IMR-90 (cell line): Measurements from ENCODE around the gene SLC38A8. TPM values are rescaled to one million over a fixed set of nuclear protein-coding genes. Genes with fewer than 3 reads are reported as not detected.

Source experiments
- ATAC-seq: fragments of 200-7000 bp; cut with Tn5 transposase; 2 replicates; pipeline ENCODE4 v1.9.1; 2020; ENCODE audit warnings: low read depth, mild to moderate bottlenecking, moderate library complexity
- BruUV-seq: library from RNA; stranded (reverse); fragments of 400-500 nt; replicated peaks from 2 replicates; lab custom pipeline; 2021; lab: Mats Ljungman, UMichigan
- CTCF ChIA-PET: fragments of 300-600 bp; formaldehyde crosslinking; extraction: SDS; loops from one replicate; lab custom pipeline; 2021; ENCODE audit warnings: antibody characterized with exemption; lab: Yijun Ruan, JAX
- POLR2A ChIA-PET: fragments of 300-600 bp; sonication (Branson Sonifier 250); formaldehyde crosslinking; loops from one replicate; lab custom pipeline; 2022; ENCODE audit warnings: antibody characterized with exemption; ENCODE audit not compliant: unreplicated experiment; lab: Charles Lee
- DNase-seq: peaks from one replicate; pipeline ENCODE4 v3.0.0; 2013
- H2AFZ ChIP-seq: replicated peaks from 2 replicates; pipeline ENCODE3; 2013; ENCODE audit warnings: low read length, mild to moderate bottlenecking; ENCODE audit not compliant: poor library complexity
- H2AK5ac ChIP-seq: 2 replicates; pipeline ENCODE4 v1.6.1; 2013; ENCODE audit warnings: low read depth, low read length, inconsistent platforms
- H2AK9ac ChIP-seq: replicated peaks from 2 replicates; pipeline ENCODE3; 2013; ENCODE audit warnings: mild to moderate bottlenecking, low read depth, low read length, moderate library complexity; ENCODE audit not compliant: poor library complexity
- H2BK120ac ChIP-seq: 2 replicates; pipeline ENCODE4 v1.6.1; 2013; ENCODE audit warnings: low read depth, low read length, inconsistent platforms
- H2BK15ac ChIP-seq: 3 replicates; pipeline ENCODE4 v1.6.1; 2013; ENCODE audit warnings: low read depth, low read length, inconsistent platforms
- H2BK20ac ChIP-seq: 2 replicates; pipeline ENCODE4 v1.6.1; 2013; ENCODE audit warnings: low read depth, mild to moderate bottlenecking, inconsistent platforms, low read length, moderate library complexity
- H2BK5ac ChIP-seq: 2 replicates; pipeline ENCODE4 v1.6.1; 2013; ENCODE audit warnings: mild to moderate bottlenecking, low read depth, low read length, inconsistent platforms; ENCODE audit not compliant: poor library complexity, severe bottlenecking
- H3K14ac ChIP-seq: replicated peaks from 2 replicates; pipeline ENCODE4 v1.6.1; 2013; ENCODE audit warnings: low read depth, low read length, inconsistent platforms
- H3K18ac ChIP-seq: 2 replicates; pipeline ENCODE4 v1.6.1; 2013; ENCODE audit warnings: low read depth, low read length, control low read depth
- H3K23ac ChIP-seq: 2 replicates; pipeline ENCODE4 v1.6.1; 2013; ENCODE audit warnings: low read depth, low read length, inconsistent platforms
- H3K27ac ChIP-seq: 2 replicates; pipeline ENCODE4 v1.5.1; 2013; ENCODE audit warnings: mild to moderate bottlenecking, control low read depth, low read length; ENCODE audit not compliant: insufficient read depth
- H3K27me3 ChIP-seq: 2 replicates; pipeline ENCODE4 v1.6.1; 2013; ENCODE audit warnings: low read length; ENCODE audit not compliant: control insufficient read depth, insufficient read depth
- H3K36me3 ChIP-seq: 2 replicates; pipeline ENCODE4 v1.6.1; 2013; ENCODE audit warnings: low read length, mixed read lengths; ENCODE audit not compliant: control insufficient read depth, insufficient read depth
- H3K4ac ChIP-seq: 2 replicates; pipeline ENCODE4 v1.6.1; 2013; ENCODE audit warnings: low read depth, low read length, inconsistent platforms
- H3K4me1 ChIP-seq: 2 replicates; pipeline ENCODE4 v1.6.1; 2013; ENCODE audit warnings: low read length, mixed read lengths; ENCODE audit not compliant: control insufficient read depth, insufficient read depth
- H3K4me2 ChIP-seq: 2 replicates; pipeline ENCODE4 v1.6.1; 2013; ENCODE audit warnings: low read depth, mild to moderate bottlenecking, control low read depth, low read length, moderate library complexity
- H3K4me3 ChIP-seq: 2 replicates; pipeline ENCODE4 v1.5.1; 2013; ENCODE audit warnings: low read depth, mild to moderate bottlenecking, control low read depth, low read length, moderate library complexity; ENCODE audit not compliant: insufficient read depth
- H3K56ac ChIP-seq: 2 replicates; pipeline ENCODE4 v1.6.1; 2013; ENCODE audit warnings: low read length, inconsistent platforms; ENCODE audit not compliant: insufficient read depth; ENCODE audit errors: extremely low read depth
- H3K79me1 ChIP-seq, 2 experiments: 2 replicates each; pipeline ENCODE4 v1.6.1; 2013; ENCODE audit warnings: low read length in 2 of 2, inconsistent platforms in 1 of 2, low read depth in 1 of 2
- H3K9ac ChIP-seq: 2 replicates; pipeline ENCODE4 v1.6.1; 2013; ENCODE audit warnings: low read depth, low read length, control low read depth
- H3K9me1 ChIP-seq: 2 replicates; pipeline ENCODE4 v1.6.1; 2013; ENCODE audit warnings: low read length, inconsistent platforms; ENCODE audit not compliant: insufficient read depth
- H3K9me3 ChIP-seq: 2 replicates; pipeline ENCODE4 v1.6.1; 2013; ENCODE audit warnings: low read length; ENCODE audit not compliant: control insufficient read depth, insufficient read depth
- H4K20me1 ChIP-seq: 2 replicates; pipeline ENCODE4 v1.6.1; 2013; ENCODE audit warnings: low read length, inconsistent platforms; ENCODE audit not compliant: insufficient read depth
- H4K5ac ChIP-seq: 2 replicates; pipeline ENCODE4 v1.6.1; 2013; ENCODE audit warnings: mild to moderate bottlenecking, low read depth, low read length, control low read depth
- H4K8ac ChIP-seq, 2 experiments: 2 replicates each; pipeline ENCODE4 v1.6.1; 2013; ENCODE audit warnings: low read depth in 2 of 2, low read length in 2 of 2, control low read depth in 1 of 2, inconsistent platforms in 1 of 2
- H4K91ac ChIP-seq: 2 replicates; pipeline ENCODE4 v1.6.1; 2013; ENCODE audit warnings: low read depth, low read length, inconsistent platforms; ENCODE audit not compliant: insufficient read depth
- BHLHE40 ChIP-seq: fragments of 150-350 bp; IDR thresholded peaks from 2 replicates; pipeline ENCODE4 v1.6.1; 2016; ENCODE audit warnings: mild to moderate bottlenecking, low read depth, low read length
- CEBPB ChIP-seq: IDR thresholded peaks from 2 replicates; pipeline ENCODE4 v1.6.1; 2012; ENCODE audit warnings: low read depth, low read length, improper control_type of control experiment
- MAFK ChIP-seq: IDR thresholded peaks from 2 replicates; pipeline ENCODE4 v1.6.1; 2012; ENCODE audit warnings: low read depth, low read length, improper control_type of control experiment
- MAZ ChIP-seq: IDR thresholded peaks from 2 replicates; pipeline ENCODE4 v1.6.1; 2012; ENCODE audit warnings: low read depth, mild to moderate bottlenecking, low read length, improper control_type of control experiment, moderate library complexity, borderline replicate concordance
- MXI1 ChIP-seq: IDR thresholded peaks from 2 replicates; pipeline ENCODE4 v1.6.1; 2012; ENCODE audit warnings: low read depth, mild to moderate bottlenecking, low read length, moderate library complexity, borderline replicate concordance
- NFE2L2 ChIP-seq: fragments of 150-350 bp; IDR thresholded peaks from 2 replicates; pipeline ENCODE4 v1.6.1; 2016; ENCODE audit warnings: low read depth, mild to moderate bottlenecking, low read length
- POLR2A ChIP-seq: IDR thresholded peaks from 2 replicates; pipeline ENCODE4 v1.6.1; 2012; ENCODE audit warnings: mild to moderate bottlenecking, low read depth, low read length
- RAD21 ChIP-seq: IDR thresholded peaks from 2 replicates; pipeline ENCODE4 v1.6.1; 2012; ENCODE audit warnings: low read length, improper control_type of control experiment
- RCOR1 ChIP-seq: IDR thresholded peaks from 2 replicates; pipeline ENCODE4 v1.6.1; 2012; ENCODE audit warnings: mild to moderate bottlenecking, low read length, improper control_type of control experiment; ENCODE audit not compliant: insufficient replicate concordance
- WGBS, 2 experiments: methylation state at CpG; one replicate each; pipeline versions ENCODE4 v1.1.5 to v1.1.7; 2013; ENCODE audit warnings: missing lambda C conversion rate in 2 of 2; ENCODE audit not compliant: insufficient read length in 1 of 2; ENCODE audit errors: extremely low coverage in 2 of 2; 5-methylcytosine and 5-hydroxymethylcytosine counted together
- dilution Hi-C: fragments of 300-500 bp; cut with HindIII; formaldehyde crosslinking; loops from one replicate; pipeline ENCODE4 v1.14.3; 2018; ENCODE audit warnings: low sequenced_read_pairs; ENCODE audit not compliant: unreplicated experiment
- in situ Hi-C: fragments of 300-500 bp; cut with MboI; formaldehyde crosslinking; loops from 3 replicates; pipeline ENCODE4 v1.14.3; 2019; ENCODE audit warnings: low sequenced_read_pairs, inconsistent platforms, mixed read lengths
- intact Hi-C: fragments of 100-400 bp; cut with micrococcal nuclease; formaldehyde crosslinking; loops from 2 replicates; pipeline ENCODE4 v1.10.0; 2022
- polyA plus RNA-seq, 3 experiments: library from polyadenylated mRNA; depleted of rRNA; stranded (reverse); fragments of >200 nt; gene quantifications; 2 replicates each; pipeline ENCODE4 v1.2.3, GENCODE V29; 2012; ENCODE audit warnings: low replicate concordance in 1 of 3
- total RNA-seq: library from RNA; depleted of rRNA; stranded (reverse); fragments of >200 nt; gene quantifications from 2 replicates; pipeline ENCODE4 v1.2.3, GENCODE V29; 2012
- TF ChIP-seq, protein P1 (sequence below): conservative IDR thresholded peaks from 2 replicates; pipeline ENCODE4 v1.5.1; 2012; ENCODE audit warnings: mild to moderate bottlenecking, low read depth, low read length, improper control_type of control experiment

The SLC38A8 gene
- total and polyA plus RNA-seq, 2 of the 4 experiments (the other 2 are of a cell fraction): not detected

DNA sequence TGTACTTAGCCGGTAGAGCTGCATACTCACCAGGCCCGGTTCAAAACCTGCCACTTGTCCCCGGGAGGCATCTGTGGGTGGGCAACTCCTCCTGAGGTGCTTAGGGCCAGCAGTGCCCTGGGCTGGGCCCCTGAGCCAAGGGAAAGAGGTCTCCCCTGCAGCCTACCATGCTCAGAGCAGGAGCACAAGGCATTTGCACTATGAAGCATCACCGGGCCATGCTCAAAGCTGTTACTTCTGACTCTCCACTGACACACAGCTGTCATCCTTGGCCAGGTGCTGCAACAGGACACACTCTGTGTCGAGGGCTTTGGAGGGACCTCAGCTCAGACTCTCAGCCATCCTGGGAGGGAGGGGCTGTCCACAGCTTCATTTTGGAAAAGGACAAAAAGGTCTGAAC, 37.2 kb downstream of the SLC38A8 start:
- peaks cover 58% of the 10 kb centered on the region for H3K27me3 ChIP-seq
- ATAC-seq: no peak

More for the DNA sequence above, 37.2 kb downstream of the SLC38A8 start:
- DNase-seq: no peak
- no peak for TF ChIP-seq RCOR1
- TF ChIP-seq BHLHE40: no peak
- no peak for TF ChIP-seq NFE2L2
- TF ChIP-seq MAZ: no peak
- no peak for TF ChIP-seq POLR2A
- TF ChIP-seq, protein P1, sequence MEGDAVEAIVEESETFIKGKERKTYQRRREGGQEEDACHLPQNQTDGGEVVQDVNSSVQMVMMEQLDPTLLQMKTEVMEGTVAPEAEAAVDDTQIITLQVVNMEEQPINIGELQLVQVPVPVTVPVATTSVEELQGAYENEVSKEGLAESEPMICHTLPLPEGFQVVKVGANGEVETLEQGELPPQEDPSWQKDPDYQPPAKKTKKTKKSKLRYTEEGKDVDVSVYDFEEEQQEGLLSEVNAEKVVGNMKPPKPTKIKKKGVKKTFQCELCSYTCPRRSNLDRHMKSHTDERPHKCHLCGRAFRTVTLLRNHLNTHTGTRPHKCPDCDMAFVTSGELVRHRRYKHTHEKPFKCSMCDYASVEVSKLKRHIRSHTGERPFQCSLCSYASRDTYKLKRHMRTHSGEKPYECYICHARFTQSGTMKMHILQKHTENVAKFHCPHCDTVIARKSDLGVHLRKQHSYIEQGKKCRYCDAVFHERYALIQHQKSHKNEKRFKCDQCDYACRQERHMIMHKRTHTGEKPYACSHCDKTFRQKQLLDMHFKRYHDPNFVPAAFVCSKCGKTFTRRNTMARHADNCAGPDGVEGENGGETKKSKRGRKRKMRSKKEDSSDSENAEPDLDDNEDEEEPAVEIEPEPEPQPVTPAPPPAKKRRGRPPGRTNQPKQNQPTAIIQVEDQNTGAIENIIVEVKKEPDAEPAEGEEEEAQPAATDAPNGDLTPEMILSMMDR: no peak
- no peak for TF ChIP-seq MXI1
- TF ChIP-seq CEBPB: no peak
- TF ChIP-seq RAD21: no peak
- no peak for TF ChIP-seq MAFK
- H3K23ac ChIP-seq: no peak overlapping the region
- no peak overlapping the region for H3K18ac ChIP-seq
- no peak overlapping the region for H3K56ac ChIP-seq
- no peak overlapping the region for H3K4me2 ChIP-seq
- no peaks in the 10 kb centered on the region; the same call in 1 of the 2 replicates for H4K20me1 ChIP-seq
- no peak overlapping the region for H2BK20ac ChIP-seq
- peaks cover 6% of the 10 kb centered on the region for H3K9me3 ChIP-seq
- no peak overlapping the region for H3K9ac ChIP-seq
- no peaks in the 10 kb centered on the region for H3K79me1 ChIP-seq
- dilution Hi-C loops (no loop called here), intact Hi-C loops (no loop called here), in situ Hi-C loops (no loop called here)
- ChIA-PET CTCF (no interaction called here), POLR2A (no interaction called here)
- H3K4me3 ChIP-seq: no peak overlapping the region
- H2AFZ ChIP-seq: peak overlapping the region; percentile 9
- no peak overlapping the region for H2AK9ac ChIP-seq
- no peaks in the 10 kb centered on the region for H3K4me1 ChIP-seq
- no peaks in the 10 kb centered on the region for H3K36me3 ChIP-seq
- no peak overlapping the region for H2AK5ac ChIP-seq
- H2BK120ac ChIP-seq: no peak overlapping the region
- no peak overlapping the region for H2BK15ac ChIP-seq
- no peak overlapping the region for H3K14ac ChIP-seq
- H3K27ac ChIP-seq: no peak overlapping the region
- BruUV-seq: no TSS peak
- WGBS, 2 experiments: 70% methylated on average over 2 of the region's 5 CpGs; no CpG with 5 or more reads in 1 of the 2 experiments
- H4K5ac ChIP-seq: no peak overlapping the region
- no peak overlapping the region for H4K8ac ChIP-seq
- H4K91ac ChIP-seq: no peak overlapping the region
- H2BK5ac ChIP-seq: no peak overlapping the region
- H3K4ac ChIP-seq: no peak overlapping the region
- no peaks in the 10 kb centered on the region for H3K9me1 ChIP-seq
